Measurements from ENCODE around the gene NOS1AP. TPM values are rescaled to one million over a fixed set of nuclear protein-coding genes. Genes with fewer than 3 reads are reported as not detected.

Gene NOS1AP
- total and polyA plus RNA-seq, 4 donors, result 0.97 to 4.8 (median 3.0) TPM

GRCh38 chr1:162187687-162188276 is 118.3 kb downstream of the NOS1AP start:
- intact Hi-C loops (cut with DNase I), result no loop called here
- H3K4me1 ChIP-seq (ENCODE audit: control insufficient read depth in 1 of 2, insufficient read depth in 2 of 2, low read length in 2 of 2), result peaks cover 0 to 3% of the 10 kb centered on the region in 2 donors
- H3K36me3 ChIP-seq (ENCODE audit: control insufficient read depth in 1 of 2, insufficient read depth in 2 of 2, low read length in 1 of 2), result no peaks in the 10 kb centered on the region
- H3K27me3 ChIP-seq (ENCODE audit: control insufficient read depth in 1 of 2, insufficient read depth in 2 of 2, low read length in 1 of 2), result no peaks in the 10 kb centered on the region
- WGBS, 2 donors, result 85 to 86% methylated on average over 1 of the region's 1 CpG
- H3K4me3 ChIP-seq (ENCODE audit: low read length in 2 of 2), result no peak overlapping the region
- ATAC-seq (ENCODE audit: low FRiP score), result no peak
- H3K9me3 ChIP-seq (ENCODE audit: control insufficient read depth, low read length), result no peaks in the 10 kb centered on the region
- no peak for DNase-seq
- no peak overlapping the region for H3K27ac ChIP-seq (ENCODE audit: low read depth in 1 of 2, low read length in 2 of 2)

GRCh38 chr1:162189345-162189744 is 119.9 kb downstream of the NOS1AP start:
- intact Hi-C loops (cut with DNase I), result no loop called here
- no peak overlapping the region for H3K4me3 ChIP-seq (ENCODE audit: low read length in 2 of 2)
- H3K36me3 ChIP-seq (ENCODE audit: control insufficient read depth in 1 of 2, insufficient read depth in 2 of 2, low read length in 1 of 2), result no peaks in the 10 kb centered on the region
- H3K27ac ChIP-seq (ENCODE audit: low read depth in 1 of 2, low read length in 2 of 2), result no peak overlapping the region
- WGBS, 2 donors, result 97 to 100% methylated on average over 1 of the region's 1 CpG
- no peaks in the 10 kb centered on the region for H3K9me3 ChIP-seq (ENCODE audit: control insufficient read depth, low read length)
- no peak for DNase-seq
- H3K4me1 ChIP-seq (ENCODE audit: control insufficient read depth in 1 of 2, insufficient read depth in 2 of 2, low read length in 2 of 2), result peaks cover 0 to 6% of the 10 kb centered on the region in 2 donors
- no peaks in the 10 kb centered on the region for H3K27me3 ChIP-seq (ENCODE audit: control insufficient read depth in 1 of 2, insufficient read depth in 2 of 2, low read length in 1 of 2)
- ATAC-seq (ENCODE audit: low FRiP score), result no peak

DNA sequence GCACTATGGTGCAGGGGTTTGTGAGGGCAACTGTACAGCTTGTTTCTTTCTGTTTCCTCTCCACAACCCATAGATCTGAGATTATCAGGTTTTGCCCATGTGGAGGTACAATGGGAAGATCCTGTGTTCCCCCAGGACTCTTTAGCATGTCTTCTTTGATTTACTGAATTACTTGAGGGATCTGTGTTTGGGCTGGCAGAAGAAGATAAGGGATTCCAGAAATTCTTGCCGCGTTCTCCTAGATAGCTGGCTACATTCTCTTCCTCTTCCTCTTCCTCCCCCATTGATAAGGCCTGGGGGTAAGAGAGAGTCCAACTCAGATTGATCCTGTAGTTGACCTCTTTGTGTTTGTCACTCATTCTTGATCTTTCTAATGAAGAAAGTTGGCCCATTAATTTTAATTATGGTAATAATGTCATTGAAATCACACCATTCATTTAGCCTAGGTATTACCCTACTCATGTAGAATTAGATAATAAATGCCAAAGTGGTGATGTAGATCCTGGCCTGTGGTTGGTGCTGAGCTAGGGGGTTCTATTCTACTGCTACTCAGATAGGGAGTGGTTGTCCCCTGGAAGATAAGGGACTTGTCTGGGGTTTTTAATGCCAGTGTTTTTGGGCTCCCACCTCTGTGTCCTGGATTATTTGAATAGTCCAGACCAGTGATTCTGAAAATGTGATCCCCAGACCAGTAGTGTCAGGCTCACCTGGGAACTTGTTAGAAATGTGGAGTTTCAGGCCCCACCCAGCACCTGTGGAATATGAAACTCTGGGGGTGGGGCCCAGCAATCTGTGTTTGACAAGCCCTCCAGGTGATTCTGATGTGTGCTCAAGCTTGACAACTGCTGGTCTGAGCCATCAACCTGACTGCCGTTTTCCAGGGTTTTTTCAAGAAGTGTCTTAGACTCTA is 122.2 kb downstream of the NOS1AP start:
- H3K4me1 ChIP-seq (ENCODE audit: control insufficient read depth in 1 of 2, insufficient read depth in 2 of 2, low read length in 2 of 2), result peaks cover 0 to 4% of the 10 kb centered on the region in 2 donors
- no peaks in the 10 kb centered on the region for H3K9me3 ChIP-seq (ENCODE audit: control insufficient read depth, low read length)
- H3K4me3 ChIP-seq (ENCODE audit: low read length in 2 of 2), result no peak overlapping the region
- 89 to 95% methylated on average over 3 of the region's 3 CpGs for WGBS, 2 donors
- ATAC-seq (ENCODE audit: low FRiP score), result no peak
- H3K27ac ChIP-seq (ENCODE audit: low read depth in 1 of 2, low read length in 2 of 2), result no peak overlapping the region
- intact Hi-C loops (cut with DNase I), result no loop called here
- no peak for DNase-seq
- H3K36me3 ChIP-seq (ENCODE audit: control insufficient read depth in 1 of 2, insufficient read depth in 2 of 2, low read length in 1 of 2), result no peaks in the 10 kb centered on the region
- no peaks in the 10 kb centered on the region for H3K27me3 ChIP-seq (ENCODE audit: control insufficient read depth in 1 of 2, insufficient read depth in 2 of 2, low read length in 1 of 2)

- Histone ChIP-seq H3K4me1 (ENCODE audit: control insufficient read depth in 1 of 2, insufficient read depth in 2 of 2, low read length in 2 of 2) (peaks cover 0 to 4% of the 10 kb centered on the region in 2 donors), H3K27me3 (ENCODE audit: control insufficient read depth in 1 of 2, insufficient read depth in 2 of 2, low read length in 1 of 2) (no peaks in the 10 kb centered on the region), H3K27ac (ENCODE audit: low read depth in 1 of 2, low read length in 2 of 2) (no peak overlapping the region), H3K4me3 (ENCODE audit: low read length in 2 of 2) (no peak overlapping the region), H3K9me3 (ENCODE audit: control insufficient read depth, low read length) (no peaks in the 10 kb centered on the region), H3K36me3 (ENCODE audit: control insufficient read depth in 1 of 2, insufficient read depth in 2 of 2, low read length in 1 of 2) (no peaks in the 10 kb centered on the region)
- no peak for DNase-seq
- intact Hi-C loops (cut with DNase I), result no loop called here
- no peak for ATAC-seq (ENCODE audit: low FRiP score)
Measured at GRCh38 chr1:162192306-162192678, 122.8 kb downstream of the NOS1AP start.

DNA sequence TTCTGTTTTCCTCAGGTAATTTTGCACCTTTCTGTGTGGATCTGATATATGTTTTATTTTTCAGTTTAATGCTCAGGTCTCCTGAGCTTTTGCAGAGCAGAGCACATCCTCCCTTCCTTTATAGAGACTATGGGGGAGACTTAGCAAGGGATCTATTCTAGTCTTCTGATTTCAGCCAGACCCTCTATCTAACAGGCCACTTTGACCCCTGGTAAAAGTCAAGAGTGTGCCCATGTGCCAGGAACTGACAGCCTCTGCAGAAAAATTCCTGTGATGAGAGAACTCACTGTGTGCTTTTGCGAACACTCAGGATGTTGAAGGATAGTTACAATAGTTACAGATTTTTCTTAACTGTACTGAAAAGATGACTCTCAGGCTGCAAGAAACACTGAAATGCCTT is 123.3 kb downstream of the NOS1AP start:
- Histone ChIP-seq H3K36me3 (ENCODE audit: control insufficient read depth in 1 of 2, insufficient read depth in 2 of 2, low read length in 1 of 2) (no peaks in the 10 kb centered on the region), H3K4me1 (ENCODE audit: control insufficient read depth in 1 of 2, insufficient read depth in 2 of 2, low read length in 2 of 2) (peaks cover 0 to 4% of the 10 kb centered on the region in 2 donors), H3K4me3 (ENCODE audit: low read length in 2 of 2) (no peak overlapping the region), H3K27ac (ENCODE audit: low read depth in 1 of 2, low read length in 2 of 2) (no peak overlapping the region), H3K27me3 (ENCODE audit: control insufficient read depth in 1 of 2, insufficient read depth in 2 of 2, low read length in 1 of 2) (no peaks in the 10 kb centered on the region), H3K9me3 (ENCODE audit: control insufficient read depth, low read length) (no peaks in the 10 kb centered on the region)
- 73 to 87% methylated on average over 1 of the region's 1 CpG for WGBS, 2 donors
- DNase-seq (no peak), ATAC-seq (ENCODE audit: low FRiP score) (no peak)
- intact Hi-C loops (cut with DNase I), result no loop called here

GRCh38 chr1:162193221-162193620 is 123.7 kb downstream of the NOS1AP start:
- no peak for ATAC-seq (ENCODE audit: low FRiP score)
- no peaks in the 10 kb centered on the region for H3K36me3 ChIP-seq (ENCODE audit: control insufficient read depth in 1 of 2, insufficient read depth in 2 of 2, low read length in 1 of 2)
- H3K4me1 ChIP-seq (ENCODE audit: control insufficient read depth in 1 of 2, insufficient read depth in 2 of 2, low read length in 2 of 2), result peaks cover 0 to 4% of the 10 kb centered on the region in 2 donors
- H3K4me3 ChIP-seq (ENCODE audit: low read length in 2 of 2), result no peak overlapping the region
- no peaks in the 10 kb centered on the region for H3K27me3 ChIP-seq (ENCODE audit: control insufficient read depth in 1 of 2, insufficient read depth in 2 of 2, low read length in 1 of 2)
- no peak for DNase-seq
- intact Hi-C loops (cut with DNase I), result no loop called here
- WGBS, 2 donors, result 53 to 60% methylated on average over 2 of the region's 2 CpGs
- H3K9me3 ChIP-seq (ENCODE audit: control insufficient read depth, low read length), result no peaks in the 10 kb centered on the region
- no peak overlapping the region for H3K27ac ChIP-seq (ENCODE audit: low read depth in 1 of 2, low read length in 2 of 2)

- WGBS, 2 donors, result 86 to 91% methylated on average over 3 of the region's 3 CpGs
- Histone ChIP-seq H3K27ac (ENCODE audit: low read depth in 1 of 2, low read length in 2 of 2) (no peak overlapping the region), H3K4me3 (ENCODE audit: low read length in 2 of 2) (no peak overlapping the region), H3K27me3 (ENCODE audit: control insufficient read depth in 1 of 2, insufficient read depth in 2 of 2, low read length in 1 of 2) (no peaks in the 10 kb centered on the region), H3K9me3 (ENCODE audit: control insufficient read depth, low read length) (no peaks in the 10 kb centered on the region), H3K4me1 (ENCODE audit: control insufficient read depth in 1 of 2, insufficient read depth in 2 of 2, low read length in 2 of 2) (peaks cover 0 to 4% of the 10 kb centered on the region in 2 donors), H3K36me3 (ENCODE audit: control insufficient read depth in 1 of 2, insufficient read depth in 2 of 2, low read length in 1 of 2) (no peaks in the 10 kb centered on the region)
- ATAC-seq (ENCODE audit: low FRiP score), result no peak
- intact Hi-C loops (cut with DNase I), result no loop called here
- DNase-seq, result no peak
Measured at GRCh38 chr1:162193815-162194214, 124.3 kb downstream of the NOS1AP start.

DNA sequence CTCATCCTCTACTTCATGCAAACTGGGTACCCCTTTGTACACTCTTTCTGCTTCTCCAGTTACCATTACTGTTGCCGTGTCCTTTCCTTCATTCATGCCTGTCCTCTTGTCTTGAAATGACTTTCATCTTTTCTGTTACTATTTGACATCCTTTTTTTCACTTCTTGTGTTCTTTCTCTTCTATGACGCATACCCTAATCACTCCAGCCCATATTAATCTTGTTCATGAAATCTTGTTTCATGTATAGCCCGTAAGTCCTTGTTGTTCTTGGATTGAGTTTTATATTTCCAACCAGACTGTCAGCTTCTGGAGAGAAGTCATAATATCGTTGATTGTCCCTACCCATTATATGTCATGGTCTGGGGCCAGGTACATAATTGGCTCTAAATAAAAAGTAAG is 126.1 kb downstream of the NOS1AP start:
- Histone ChIP-seq H3K4me1 (ENCODE audit: control insufficient read depth in 1 of 2, insufficient read depth in 2 of 2, low read length in 2 of 2) (peaks cover 0 to 3% of the 10 kb centered on the region in 2 donors), H3K4me3 (ENCODE audit: low read length in 2 of 2) (no peak overlapping the region), H3K27ac (ENCODE audit: low read depth in 1 of 2, low read length in 2 of 2) (no peak overlapping the region), H3K36me3 (ENCODE audit: control insufficient read depth in 1 of 2, insufficient read depth in 2 of 2, low read length in 1 of 2) (no peaks in the 10 kb centered on the region), H3K27me3 (ENCODE audit: control insufficient read depth in 1 of 2, insufficient read depth in 2 of 2, low read length in 1 of 2) (no peaks in the 10 kb centered on the region), H3K9me3 (ENCODE audit: control insufficient read depth, low read length) (no peaks in the 10 kb centered on the region)
- intact Hi-C loops (cut with DNase I), result no loop called here
- 62 to 72% methylated on average over 4 of the region's 4 CpGs for WGBS, 2 donors
- no peak for DNase-seq
- no peak for ATAC-seq (ENCODE audit: low FRiP score)

- ATAC-seq (ENCODE audit: low FRiP score) (no peak), DNase-seq (no peak)
- Histone ChIP-seq H3K4me3 (ENCODE audit: low read length in 2 of 2) (no peak overlapping the region), H3K27me3 (ENCODE audit: control insufficient read depth in 1 of 2, insufficient read depth in 2 of 2, low read length in 1 of 2) (no peaks in the 10 kb centered on the region), H3K4me1 (ENCODE audit: control insufficient read depth in 1 of 2, insufficient read depth in 2 of 2, low read length in 2 of 2) (peaks cover 0 to 3% of the 10 kb centered on the region in 2 donors), H3K36me3 (ENCODE audit: control insufficient read depth in 1 of 2, insufficient read depth in 2 of 2, low read length in 1 of 2) (no peaks in the 10 kb centered on the region), H3K9me3 (ENCODE audit: control insufficient read depth, low read length) (no peaks in the 10 kb centered on the region), H3K27ac (ENCODE audit: low read depth in 1 of 2, low read length in 2 of 2) (no peak overlapping the region)
- 92 to 93% methylated on average over 4 of the region's 4 CpGs for WGBS, 2 donors
- intact Hi-C loops (cut with DNase I), result no loop called here
Measured at GRCh38 chr1:162196387-162196786, 126.9 kb downstream of the NOS1AP start.

All from aorta (tissue), 5 donors.